ENCODE results near the gene ACER2. TPM values are rescaled to one million over a fixed set of nuclear protein-coding genes. Genes with fewer than 3 reads are reported as not detected.

The ACER2 gene
- total RNA-seq, 1 donor from 2014 or later = 10.8 TPM

DNA sequence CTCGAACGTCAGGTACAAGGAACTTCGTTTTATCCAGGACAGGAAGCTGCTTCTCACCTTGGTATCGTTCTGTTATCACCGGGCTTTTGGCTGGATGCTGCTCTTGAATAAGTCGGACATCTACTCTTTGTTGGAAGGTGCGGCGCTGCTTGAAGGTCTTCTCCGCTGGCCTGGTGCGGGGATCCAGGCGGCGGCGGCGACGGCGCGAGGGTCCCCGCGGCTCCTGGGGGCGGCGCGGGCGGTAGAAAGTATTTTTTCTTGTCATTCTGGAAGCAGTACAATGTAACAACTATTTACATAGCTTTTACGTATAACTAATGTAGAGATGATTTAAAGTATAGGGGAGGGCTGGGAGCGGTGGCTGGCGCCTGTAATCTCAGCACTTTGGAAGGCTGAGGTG is 52.3 kb downstream of the ACER2 start:
- Histone ChIP-seq H3K27me3 (ENCODE audit: control insufficient read depth, insufficient read depth, low read length) (no peaks in the 10 kb centered on the region), H3K4me3 (ENCODE audit: low read depth, low read length) (no peak overlapping the region), H3K36me3 (ENCODE audit: control insufficient read depth, insufficient read depth, low read length) (no peaks in the 10 kb centered on the region)
- no peak for DNase-seq (ENCODE audit: low read depth)
- TF ChIP-seq, protein P1, sequence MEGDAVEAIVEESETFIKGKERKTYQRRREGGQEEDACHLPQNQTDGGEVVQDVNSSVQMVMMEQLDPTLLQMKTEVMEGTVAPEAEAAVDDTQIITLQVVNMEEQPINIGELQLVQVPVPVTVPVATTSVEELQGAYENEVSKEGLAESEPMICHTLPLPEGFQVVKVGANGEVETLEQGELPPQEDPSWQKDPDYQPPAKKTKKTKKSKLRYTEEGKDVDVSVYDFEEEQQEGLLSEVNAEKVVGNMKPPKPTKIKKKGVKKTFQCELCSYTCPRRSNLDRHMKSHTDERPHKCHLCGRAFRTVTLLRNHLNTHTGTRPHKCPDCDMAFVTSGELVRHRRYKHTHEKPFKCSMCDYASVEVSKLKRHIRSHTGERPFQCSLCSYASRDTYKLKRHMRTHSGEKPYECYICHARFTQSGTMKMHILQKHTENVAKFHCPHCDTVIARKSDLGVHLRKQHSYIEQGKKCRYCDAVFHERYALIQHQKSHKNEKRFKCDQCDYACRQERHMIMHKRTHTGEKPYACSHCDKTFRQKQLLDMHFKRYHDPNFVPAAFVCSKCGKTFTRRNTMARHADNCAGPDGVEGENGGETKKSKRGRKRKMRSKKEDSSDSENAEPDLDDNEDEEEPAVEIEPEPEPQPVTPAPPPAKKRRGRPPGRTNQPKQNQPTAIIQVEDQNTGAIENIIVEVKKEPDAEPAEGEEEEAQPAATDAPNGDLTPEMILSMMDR (IDR thresholded peaks at IDR 0.05; ENCODE audit: insufficient read depth, low read length, poor library complexity, severe bottlenecking) = no peak

DNA sequence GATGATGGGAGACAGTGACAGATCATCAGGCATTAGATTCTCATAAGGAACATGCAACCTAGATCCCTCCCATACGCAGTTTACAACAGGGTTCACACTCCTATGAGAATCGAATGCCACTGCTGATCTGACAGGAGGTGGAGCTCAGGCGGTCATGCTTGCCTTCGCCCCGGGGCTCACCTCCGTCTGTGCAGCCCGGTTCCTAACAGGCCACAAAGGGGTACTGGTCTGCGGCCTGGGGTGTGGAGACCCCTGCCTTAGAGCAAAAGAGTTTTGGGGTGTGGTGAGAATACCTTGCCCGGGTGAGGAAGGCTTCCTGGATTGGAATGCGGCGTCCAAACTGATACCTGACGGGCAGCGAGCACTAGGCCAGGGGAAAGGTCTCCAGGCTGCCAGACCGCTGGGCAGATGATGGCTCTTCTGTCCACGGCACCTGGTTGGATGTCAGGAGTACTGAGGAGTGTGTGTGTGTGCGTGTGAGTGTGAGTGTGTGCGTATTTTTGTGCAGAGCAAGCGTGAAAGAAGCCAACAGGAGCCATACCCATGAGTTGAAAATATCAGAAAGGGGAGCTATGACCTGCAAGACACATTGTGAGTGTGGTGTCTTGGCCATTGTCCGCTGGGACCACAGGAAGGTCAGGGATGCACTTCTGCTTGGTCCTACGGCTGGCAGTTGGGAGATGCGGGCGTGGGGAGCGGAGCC is 55.4 kb downstream of the ACER2 start:
- no peak for DNase-seq (ENCODE audit: low read depth)
- H3K36me3 ChIP-seq (ENCODE audit: control insufficient read depth, insufficient read depth, low read length) = no peaks in the 10 kb centered on the region
- peak overlapping the region; percentile 1 for H3K4me3 ChIP-seq (ENCODE audit: low read depth, low read length)
- H3K27me3 ChIP-seq (ENCODE audit: control insufficient read depth, insufficient read depth, low read length) = no peaks in the 10 kb centered on the region
- TF ChIP-seq, protein P1 (IDR thresholded peaks at IDR 0.05; ENCODE audit: insufficient read depth, low read length, poor library complexity, severe bottlenecking) = no peak

DNA sequence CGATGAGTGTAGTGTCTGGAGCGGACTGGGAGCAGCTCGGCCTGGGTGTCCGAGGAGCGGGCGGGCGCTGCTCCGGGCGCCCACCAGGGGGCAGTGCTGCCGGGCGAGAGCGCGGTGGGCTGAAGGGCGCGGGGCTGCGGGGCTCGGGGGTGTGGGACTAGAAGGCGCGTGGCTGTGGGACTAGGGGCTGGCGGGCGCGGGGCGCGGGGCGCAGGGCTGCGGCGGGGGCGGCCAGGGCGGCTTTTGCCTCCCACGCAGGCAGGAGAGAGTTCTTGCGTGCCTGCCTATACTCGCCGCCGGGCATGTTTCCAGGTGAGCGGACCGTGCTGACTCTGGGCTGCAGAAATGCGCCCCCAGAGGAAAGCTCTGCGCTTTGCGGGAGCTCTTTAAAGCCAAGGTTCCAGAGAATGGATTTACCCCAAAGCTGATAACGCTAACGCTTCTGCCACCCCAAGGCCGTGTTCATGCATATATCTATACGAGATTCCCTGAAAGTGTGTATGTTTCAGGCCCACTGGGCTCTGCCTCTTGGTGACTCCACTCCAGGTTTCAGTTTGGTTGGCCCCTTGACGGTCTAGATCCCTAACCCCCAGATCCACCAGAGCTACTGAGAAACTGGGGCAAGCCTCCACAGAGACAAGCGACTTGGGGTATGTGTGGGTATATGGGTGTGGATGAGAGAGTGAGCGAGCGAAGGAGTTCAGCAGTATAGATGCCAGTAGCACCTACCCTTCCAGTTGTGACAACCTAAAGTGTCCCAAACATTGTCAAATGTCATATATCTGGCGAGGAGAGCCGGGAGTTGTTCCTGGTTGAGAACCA is 56.2 kb downstream of the ACER2 start:
- Histone ChIP-seq H3K4me3 (ENCODE audit: low read depth, low read length) (peak overlapping the region; percentile 13), H3K27me3 (ENCODE audit: control insufficient read depth, insufficient read depth, low read length) (no peaks in the 10 kb centered on the region), H3K36me3 (ENCODE audit: control insufficient read depth, insufficient read depth, low read length) (no peaks in the 10 kb centered on the region)
- TF ChIP-seq, protein P1 (IDR thresholded peaks at IDR 0.05; ENCODE audit: insufficient read depth, low read length, poor library complexity, severe bottlenecking) = peak; percentile 45
- DNase-seq (ENCODE audit: low read depth) = peak; percentile 34

DNA sequence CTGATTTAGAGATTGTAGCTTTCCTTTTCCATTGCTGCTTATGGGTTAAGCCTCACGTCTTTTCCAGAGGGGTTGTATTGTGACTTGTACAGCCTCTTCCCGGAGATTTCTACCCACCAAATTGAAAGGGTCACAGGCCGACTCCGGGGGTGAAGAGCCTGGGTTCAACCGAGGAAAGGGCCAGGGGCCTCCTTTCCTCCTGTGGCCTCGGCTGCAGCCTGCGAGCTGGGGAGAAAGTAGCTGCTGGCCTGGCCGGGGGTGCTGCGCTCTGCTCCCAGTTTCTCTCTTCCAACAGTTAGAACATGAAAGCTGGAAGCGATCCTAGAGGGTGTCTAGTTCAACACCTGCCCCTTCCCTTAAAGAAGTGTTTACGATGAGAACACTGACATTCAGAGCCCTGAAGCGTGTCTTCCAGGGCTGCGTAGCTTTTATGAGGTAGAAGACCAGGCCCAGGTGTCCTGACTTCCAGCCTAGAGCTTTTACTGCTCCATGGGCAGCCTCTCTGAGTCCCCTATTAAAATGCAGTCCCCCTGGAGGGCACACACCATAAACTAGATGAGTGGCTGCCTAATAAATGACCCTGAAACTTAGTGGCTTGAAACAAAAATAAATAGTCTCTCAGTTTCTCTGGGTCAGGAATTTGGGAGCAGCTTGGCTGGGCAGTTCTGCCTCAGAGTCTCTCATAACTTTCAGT is 56.9 kb downstream of the ACER2 start:
- TF ChIP-seq, protein P1 (IDR thresholded peaks at IDR 0.05; ENCODE audit: insufficient read depth, low read length, poor library complexity, severe bottlenecking) = no peak
- no peak for DNase-seq (ENCODE audit: low read depth)
- Histone ChIP-seq H3K4me3 (ENCODE audit: low read depth, low read length) (no peak overlapping the region), H3K27me3 (ENCODE audit: control insufficient read depth, insufficient read depth, low read length) (no peaks in the 10 kb centered on the region), H3K36me3 (ENCODE audit: control insufficient read depth, insufficient read depth, low read length) (no peaks in the 10 kb centered on the region)

DNA sequence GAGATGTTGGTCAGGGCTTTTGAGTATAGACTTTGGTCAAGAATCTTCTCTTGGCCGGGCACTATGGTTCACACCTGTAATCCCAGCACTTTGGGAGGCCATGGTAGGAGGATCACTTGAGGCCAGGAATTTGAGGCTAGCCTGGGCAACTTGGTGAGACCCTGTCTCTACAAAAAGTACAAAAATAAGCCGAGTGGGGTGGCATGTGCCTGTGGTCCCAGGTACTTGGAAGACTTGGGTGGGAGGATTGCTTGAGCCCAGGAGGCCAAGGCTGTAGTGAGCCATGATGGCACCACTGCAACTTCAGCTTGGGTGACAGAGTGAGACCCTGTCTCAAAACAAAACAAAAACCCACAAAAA is 57.5 kb downstream of the ACER2 start:
- no peak for DNase-seq (ENCODE audit: low read depth)
- TF ChIP-seq, protein P1 (IDR thresholded peaks at IDR 0.05; ENCODE audit: insufficient read depth, low read length, poor library complexity, severe bottlenecking) = no peak
- Histone ChIP-seq H3K4me3 (ENCODE audit: low read depth, low read length) (no peak overlapping the region), H3K27me3 (ENCODE audit: control insufficient read depth, insufficient read depth, low read length) (no peaks in the 10 kb centered on the region), H3K36me3 (ENCODE audit: control insufficient read depth, insufficient read depth, low read length) (no peaks in the 10 kb centered on the region)

Data from kidney epithelial cell (primary cell).